GM19438 (cell line): ENCODE data around the gene JOSD2.

Experiments used
- ATAC-seq: cut with Tn5 transposase; IDR thresholded peaks from one replicate; pipeline ENCODE4 v1.9.1; 2021; ENCODE audit warnings: low read depth; ENCODE audit not compliant: unreplicated experiment

Gene JOSD2

GRCh38 chr19:50514346-50515167 lies 3.6 kb upstream of the JOSD2 start:
- ATAC-seq, result no peak

- no peak for ATAC-seq
Measured at GRCh38 chr19:50513746-50514345, 2.9 kb upstream of the JOSD2 start, which contains the start of gene ASPDH. Gene ASPDH (minus strand): TSS chr19:50513913. CDS start chr19:50513823, 90 bp downstream.

GRCh38 chr19:50512999-50513745 lies 2.2 kb upstream of the JOSD2 start:
- no peak for ATAC-seq

DNA sequence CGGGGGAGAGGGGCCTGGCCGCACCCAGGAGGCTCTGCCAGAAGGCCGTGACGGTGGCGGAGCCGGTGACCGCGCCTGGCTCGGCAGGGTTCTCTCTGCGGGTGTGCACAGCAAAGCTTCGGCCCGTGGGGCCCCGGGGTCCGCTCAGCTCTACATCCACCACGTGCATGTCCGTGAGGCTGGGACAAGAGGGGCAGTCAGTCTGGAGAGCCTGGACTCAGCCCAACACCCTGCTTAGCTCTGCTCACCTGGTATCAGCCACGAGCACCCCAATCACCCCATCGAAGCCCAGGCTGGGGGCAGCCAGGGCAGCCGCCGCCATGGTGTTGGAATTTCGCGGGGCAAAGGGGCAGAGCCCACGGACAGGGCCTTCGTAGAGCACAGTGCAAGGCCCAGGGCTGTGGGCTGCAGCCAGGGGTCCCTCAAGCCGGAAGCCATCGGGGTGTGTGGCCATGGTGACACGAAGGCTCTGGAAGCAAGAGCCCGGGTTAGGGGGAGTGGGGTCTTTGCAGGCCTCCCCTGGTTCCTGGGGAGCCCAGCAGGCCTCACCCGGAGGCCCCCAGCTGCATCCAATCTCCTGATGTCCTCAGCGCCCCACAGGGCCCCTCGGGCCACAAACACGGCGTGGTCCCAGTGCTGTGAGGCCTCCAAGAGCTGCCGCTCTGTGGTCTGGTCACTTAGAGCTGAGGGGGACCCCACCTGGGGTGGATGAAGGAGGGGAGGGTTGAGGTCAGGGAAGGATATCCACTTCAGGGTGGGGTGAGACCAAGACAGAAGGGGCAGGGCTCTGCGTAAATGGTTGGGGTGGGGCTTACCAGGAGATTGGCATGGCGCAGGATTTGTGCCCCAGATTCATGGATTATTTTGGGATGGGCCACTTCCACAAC lies 1.4 kb upstream of the JOSD2 start:
- ATAC-seq, result no peak

DNA sequence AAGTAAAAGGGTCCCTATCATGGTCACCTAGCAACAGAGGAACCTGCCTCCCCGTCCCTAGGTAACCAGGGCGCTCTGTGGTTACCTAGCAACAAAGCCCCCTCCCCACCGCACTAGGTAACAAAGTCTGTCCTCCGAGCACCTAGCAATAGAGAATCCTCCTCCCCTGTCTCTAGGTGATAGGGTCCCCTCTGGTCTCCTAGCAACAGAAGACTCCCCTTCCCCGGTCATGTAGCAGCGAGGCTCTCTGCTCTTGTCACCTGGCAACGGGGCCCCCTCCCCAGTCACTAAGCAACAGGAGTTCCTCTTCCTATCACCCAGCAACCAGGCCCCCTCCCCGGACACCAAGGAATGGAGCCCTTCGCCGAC lies 307 bp downstream of the JOSD2 start:
- ATAC-seq, result no peak

GRCh38 chr19:50510121-50510670 lies 795 bp downstream of the JOSD2 start:
- no peak for ATAC-seq

- ATAC-seq, result no peak
Measured at GRCh38 chr19:50509366-50509765, 1.6 kb downstream of the JOSD2 start.

DNA sequence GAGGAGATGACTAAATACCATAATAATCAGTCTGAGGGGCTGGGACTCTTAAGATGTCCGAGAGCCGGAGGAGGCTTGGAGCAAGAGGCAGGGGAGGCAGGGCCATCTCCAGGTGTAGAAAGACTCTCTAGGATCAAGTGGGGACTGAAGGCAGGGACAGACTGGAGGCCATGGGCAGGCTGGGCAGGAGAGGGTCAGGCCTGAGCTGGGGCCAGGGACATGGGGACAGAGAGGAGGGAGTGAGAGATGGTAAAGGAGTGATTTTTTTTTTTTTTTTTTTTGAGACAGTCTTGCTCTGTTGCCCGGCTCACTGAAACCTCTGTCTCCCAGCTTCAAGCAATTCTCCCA lies 2.2 kb downstream of the JOSD2 start:
- ATAC-seq, result no peak

- no peak for ATAC-seq
Measured at GRCh38 chr19:50507376-50507775, 3.6 kb downstream of the JOSD2 start.

- ATAC-seq, result no peak
Measured at GRCh38 chr19:50506700-50507099, 4.3 kb downstream of the JOSD2 start.

DNA sequence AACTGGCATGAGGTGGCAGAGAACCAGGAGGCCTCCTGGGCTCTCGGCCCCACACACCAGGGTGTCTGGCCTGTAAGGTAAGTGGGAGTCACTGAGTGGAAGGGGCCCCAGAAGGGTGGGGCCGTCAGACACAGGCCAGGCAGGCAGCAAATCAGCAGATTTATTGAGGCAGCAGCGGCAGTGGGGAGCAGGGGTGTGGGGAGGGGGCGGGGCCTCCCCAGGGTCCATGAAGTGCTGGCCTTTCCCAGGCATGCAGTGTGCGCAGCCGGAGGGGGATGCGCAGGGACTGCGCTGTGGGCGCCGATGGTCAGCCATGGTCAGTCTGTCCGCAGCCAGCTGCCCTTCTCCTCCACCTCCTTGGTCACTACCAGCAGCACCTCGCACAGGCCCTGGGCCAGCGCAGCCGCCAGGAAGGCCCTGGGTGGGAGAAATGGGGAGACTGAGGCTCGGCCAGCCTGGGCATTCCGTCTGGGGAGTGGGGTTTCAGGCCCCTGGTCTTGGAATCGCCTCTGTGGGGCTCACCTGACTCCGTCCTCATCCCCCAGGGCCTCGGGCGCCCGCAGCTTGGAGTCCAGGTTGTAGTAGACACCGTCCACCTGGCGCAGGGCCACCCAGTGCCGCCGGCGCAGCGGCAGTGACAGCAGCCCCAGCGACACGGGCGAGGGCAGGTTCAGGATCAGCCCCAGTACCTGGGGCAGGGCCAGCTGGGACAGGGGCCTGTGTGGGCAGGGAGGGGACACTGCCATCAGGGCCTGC lies 5.0 kb downstream of the JOSD2 start:
- no peak for ATAC-seq

DNA sequence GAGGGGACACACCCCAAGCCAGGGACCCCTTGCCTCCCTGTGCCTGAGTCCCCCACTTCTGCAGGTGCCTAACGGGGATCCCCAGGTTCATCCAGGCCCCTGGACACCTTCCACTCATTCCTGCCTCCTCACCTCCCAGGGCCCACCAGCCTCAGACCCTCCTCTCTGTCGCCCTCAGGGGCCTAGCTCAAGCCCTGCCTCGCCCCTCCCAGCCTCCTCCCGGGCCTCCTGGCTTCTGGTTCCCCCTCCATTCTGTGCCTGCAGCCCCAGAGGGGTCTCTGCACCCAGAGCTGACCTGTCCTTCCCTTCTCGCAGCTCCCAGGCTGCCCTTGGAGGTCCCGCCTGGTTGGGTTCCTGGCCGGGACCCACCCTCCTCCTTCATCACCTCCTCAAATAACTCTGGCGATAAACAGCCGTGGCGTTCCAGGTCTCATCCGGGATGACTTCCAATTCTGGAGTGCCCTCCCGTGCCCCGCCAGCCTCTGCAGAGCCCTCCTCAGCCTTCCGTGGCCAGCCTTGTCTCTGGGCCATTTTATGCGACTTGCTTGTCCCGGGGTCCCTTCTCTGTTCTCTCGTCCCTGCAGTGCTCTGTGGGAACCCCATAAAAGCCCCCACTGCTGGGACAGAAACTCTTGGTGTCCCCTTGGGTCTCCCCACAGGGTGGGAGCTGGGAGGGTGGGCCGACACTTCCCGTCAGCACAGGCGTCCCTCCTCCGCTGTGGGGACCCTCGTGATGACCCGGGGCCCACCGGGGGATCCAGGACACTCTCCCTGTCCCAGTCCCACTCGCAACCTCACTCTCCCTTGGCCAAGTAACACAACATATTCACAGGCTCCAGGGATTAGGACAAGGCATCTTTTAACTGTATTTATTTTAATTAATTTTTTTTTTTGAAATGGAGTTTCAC lies 9.2 kb downstream of the JOSD2 start:
- ATAC-seq, result no peak

GRCh38 chr19:50501186-50501567 lies 9.8 kb downstream of the JOSD2 start:
- no peak for ATAC-seq

GRCh38 chr19:50500753-50501151 lies 10.2 kb downstream of the JOSD2 start:
- no peak for ATAC-seq

DNA sequence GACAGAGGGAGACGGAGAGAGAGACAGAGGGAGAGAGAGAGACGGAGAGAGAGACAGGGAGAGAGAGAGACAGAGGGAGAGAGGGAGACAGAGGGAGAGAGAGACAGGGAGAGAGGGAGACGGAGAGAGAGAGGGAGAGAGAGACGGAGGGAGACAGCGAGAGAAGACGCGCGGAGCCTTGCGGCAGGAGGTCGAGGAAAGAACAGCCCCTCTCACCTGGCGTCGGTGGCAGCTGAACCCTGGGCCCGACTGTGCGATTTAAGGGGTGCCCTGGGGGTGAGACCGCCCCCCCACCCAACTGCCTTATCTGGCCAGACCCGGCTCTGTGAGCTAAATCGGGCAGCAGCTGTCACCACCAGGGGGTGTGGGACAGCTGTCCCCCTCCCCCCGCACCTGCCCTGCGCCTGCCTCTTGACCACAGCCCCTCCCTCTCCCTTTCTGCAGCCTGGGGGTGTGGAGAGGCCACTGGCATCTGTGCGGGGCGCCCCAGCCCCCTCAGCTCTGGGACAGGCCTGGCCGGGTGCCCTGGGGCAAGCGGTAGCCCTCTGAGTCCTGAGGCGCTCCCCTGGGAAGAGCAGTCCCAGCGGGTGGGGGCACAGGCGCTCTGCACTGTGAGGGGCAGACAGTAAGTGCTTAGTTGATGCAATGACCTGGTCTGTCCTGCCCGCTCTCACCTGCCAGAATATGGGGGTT lies 10.8 kb downstream of the JOSD2 start:
- ATAC-seq, result no peak

DNA sequence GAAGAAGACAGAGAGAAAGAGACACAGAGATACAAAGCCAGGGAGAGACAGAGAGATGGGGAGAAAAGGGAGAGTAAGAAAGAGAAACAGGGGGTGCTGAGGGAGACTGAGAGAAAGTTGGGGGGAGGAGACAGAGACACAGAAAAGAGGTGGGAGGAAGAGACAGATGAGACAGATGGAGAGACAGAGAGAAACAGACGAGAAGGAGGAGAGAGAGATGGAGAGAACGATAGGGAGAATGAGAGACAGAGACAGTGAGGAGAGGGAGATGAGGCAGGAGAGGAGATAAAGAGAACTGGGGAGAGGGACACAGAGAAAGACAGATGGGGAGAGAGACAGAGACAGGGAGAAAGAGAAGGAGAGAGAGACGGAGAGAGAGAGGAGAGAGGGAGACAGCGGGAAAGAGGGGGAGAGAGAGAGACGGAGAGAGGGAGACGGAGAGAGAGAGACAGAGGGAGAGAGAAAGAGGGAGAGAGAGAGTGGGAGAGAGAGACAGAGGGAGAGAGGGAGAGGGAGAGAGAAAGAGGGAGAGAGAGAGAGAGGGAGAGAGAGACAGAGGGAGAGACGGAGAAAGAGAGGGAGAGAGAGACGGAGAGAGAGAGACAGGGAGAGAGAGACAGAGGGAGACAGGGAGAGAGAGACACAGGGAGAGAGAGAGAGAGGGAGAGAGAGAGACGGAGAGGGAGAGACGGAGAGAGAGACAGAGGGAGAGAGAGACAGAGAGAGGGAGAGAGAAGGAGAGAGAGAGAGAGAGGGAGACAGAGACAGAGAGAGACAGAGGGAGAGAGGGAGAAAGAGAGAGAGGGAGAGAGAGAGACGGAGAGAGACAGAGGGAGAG lies 12.6 kb downstream of the JOSD2 start:
- no peak for ATAC-seq

DNA sequence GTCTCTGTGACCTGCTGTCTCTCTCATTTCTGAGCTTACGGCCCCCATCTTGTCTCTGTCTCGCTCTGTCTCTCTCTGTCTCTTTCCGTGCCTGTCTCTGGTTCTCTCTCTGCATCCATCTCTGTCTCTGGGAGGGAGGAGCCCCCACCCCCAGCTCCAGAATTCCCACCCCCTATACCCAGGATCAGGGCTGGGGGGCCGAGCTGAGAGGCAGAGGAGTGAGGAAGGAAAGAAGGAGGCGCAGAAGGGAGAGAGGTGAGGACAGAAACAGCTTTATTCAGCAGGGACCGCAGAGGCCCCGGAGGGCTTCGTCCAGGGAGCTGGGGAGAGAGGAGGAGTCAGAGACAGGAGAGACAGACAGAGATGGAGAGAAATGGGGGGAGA lies 14.0 kb downstream of the JOSD2 start:
- ATAC-seq, result no peak
